H9 (cell line): Measurements from ENCODE around the gene ZDHHC19. TPM values are rescaled to one million over a fixed set of nuclear protein-coding genes. Genes with fewer than 3 reads are reported as not detected.
"Not testable (repeated sequence)": the region's sequence is repeated elsewhere in the genome, so short reads cannot be mapped to it uniquely, and the experiment has no call there.

ENCODE experiments used
- DNase-seq: peaks from one replicate; pipeline ENCODE4 v3.0.0-alpha.2; 2017
- H2AFZ ChIP-seq: one replicate; pipeline ENCODE4 v1.6.1; 2013; ENCODE audit warnings: mild to moderate bottlenecking, low read length, control low read depth, moderate library complexity
- H2AK5ac ChIP-seq: 2 replicates; pipeline ENCODE4 v1.6.1; 2013; ENCODE audit warnings: low read length, control low read depth, mixed read lengths; ENCODE audit not compliant: insufficient read length
- H2BK120ac ChIP-seq: one replicate; pipeline ENCODE4 v1.6.1; 2013; ENCODE audit warnings: low read depth, mild to moderate bottlenecking, low read length, control low read depth, inconsistent platforms; ENCODE audit not compliant: poor library complexity, severe bottlenecking
- H2BK12ac ChIP-seq: 2 replicates; pipeline ENCODE4 v1.6.1; 2013; ENCODE audit warnings: low read length, control low read depth, mixed read lengths, low read depth; ENCODE audit not compliant: insufficient read length
- H2BK15ac ChIP-seq: 2 replicates; pipeline ENCODE4 v1.6.1; 2013; ENCODE audit warnings: low read depth, low read length, control low read depth
- H2BK20ac ChIP-seq: one replicate; pipeline ENCODE4 v1.6.1; 2013; ENCODE audit warnings: low read depth, mild to moderate bottlenecking, low read length, control low read depth, inconsistent platforms; ENCODE audit not compliant: poor library complexity, severe bottlenecking
- H2BK5ac ChIP-seq: 2 replicates; pipeline ENCODE4 v1.6.1; 2013; ENCODE audit warnings: low read length, control low read depth, mixed read lengths; ENCODE audit not compliant: insufficient read length
- H3K14ac ChIP-seq: 2 replicates; pipeline ENCODE4 v1.6.1; 2013; ENCODE audit warnings: low read length, control low read depth; ENCODE audit not compliant: insufficient read depth
- H3K18ac ChIP-seq: 2 replicates; pipeline ENCODE4 v1.6.1; 2013; ENCODE audit warnings: low read depth, mild to moderate bottlenecking, mixed read lengths, low read length, control low read depth; ENCODE audit not compliant: insufficient read length
- H3K23ac ChIP-seq: 2 replicates; pipeline ENCODE4 v1.6.1; 2013; ENCODE audit warnings: low read length, control low read depth, mixed read lengths, low read depth; ENCODE audit not compliant: insufficient read length
- H3K23me2 ChIP-seq: 2 replicates; pipeline ENCODE4 v1.6.1; 2013; ENCODE audit warnings: low read depth, mild to moderate bottlenecking, mixed read lengths, low read length, control low read depth; ENCODE audit not compliant: insufficient read length, poor library complexity, severe bottlenecking
- H3K27ac ChIP-seq: 2 replicates; pipeline ENCODE4 v1.5.1; 2013; ENCODE audit warnings: low read length, control low read depth, mixed read lengths, low read depth; ENCODE audit not compliant: insufficient read length
- H3K27me3 ChIP-seq: 2 replicates; pipeline ENCODE4 v1.6.1; 2013; ENCODE audit warnings: low read length, control low read depth, inconsistent platforms; ENCODE audit not compliant: insufficient read depth
- H3K4ac ChIP-seq: 2 replicates; pipeline ENCODE4 v1.6.1; 2013; ENCODE audit warnings: low read depth, mild to moderate bottlenecking, control low read depth, inconsistent platforms, low read length, moderate library complexity
- H3K4me1 ChIP-seq: 2 replicates; pipeline ENCODE4 v1.6.1; 2013; ENCODE audit warnings: low read length, control low read depth, inconsistent platforms; ENCODE audit not compliant: insufficient read depth
- H3K4me2 ChIP-seq: 2 replicates; pipeline ENCODE4 v1.6.1; 2013; ENCODE audit warnings: low read length, control low read depth, mixed read lengths; ENCODE audit not compliant: insufficient read length, insufficient read depth
- H3K56ac ChIP-seq: 2 replicates; pipeline ENCODE4 v1.6.1; 2013; ENCODE audit warnings: low read depth, mild to moderate bottlenecking, mixed read lengths, low read length, control low read depth; ENCODE audit not compliant: insufficient read length
- H3K79me1 ChIP-seq: 2 replicates; pipeline ENCODE4 v1.6.1; 2013; ENCODE audit warnings: low read depth, mild to moderate bottlenecking, moderate library complexity, low read length, control low read depth, inconsistent platforms; ENCODE audit not compliant: insufficient read depth, poor library complexity, severe bottlenecking
- H3K79me2 ChIP-seq: 2 replicates; pipeline ENCODE4 v1.6.1; 2013; ENCODE audit warnings: low read length, control low read depth, inconsistent platforms; ENCODE audit not compliant: insufficient read depth
- H3K9ac ChIP-seq: 2 replicates; pipeline ENCODE4 v1.6.1; 2013; ENCODE audit warnings: low read length, control low read depth, mixed read lengths; ENCODE audit not compliant: insufficient read length; ENCODE audit errors: extremely low read depth
- H3K9me3 ChIP-seq: one replicate; pipeline ENCODE4 v1.6.1; 2013; ENCODE audit warnings: low read depth, low read length, inconsistent platforms; ENCODE audit not compliant: control insufficient read depth
- H3T11ph ChIP-seq: one replicate; pipeline ENCODE4 v1.6.1; 2013; ENCODE audit warnings: mild to moderate bottlenecking, low read length, control low read depth, inconsistent platforms
- H4K20me1 ChIP-seq: one replicate; pipeline ENCODE4 v1.6.1; 2013; ENCODE audit not compliant: control insufficient read depth, insufficient read length, insufficient read depth
- H4K5ac ChIP-seq: 2 replicates; pipeline ENCODE4 v1.6.1; 2013; ENCODE audit warnings: low read depth, mild to moderate bottlenecking, mixed read lengths, low read length, control low read depth; ENCODE audit not compliant: insufficient read length
- H4K8ac ChIP-seq: replicated peaks from 2 replicates; pipeline ENCODE4 v1.6.1; 2013; ENCODE audit warnings: low read length, control low read depth, mixed read lengths, low read depth; ENCODE audit not compliant: insufficient read length
- H4K91ac ChIP-seq: 2 replicates; pipeline ENCODE4 v1.6.1; 2013; ENCODE audit warnings: low read depth, mild to moderate bottlenecking, moderate library complexity, mixed read lengths, low read length, control low read depth; ENCODE audit not compliant: insufficient read length
- H3K27ac Mint-ChIP-seq, 3 experiments: 2 replicates in 2 of 3; 3 replicates in 1 of 3; pipeline ENCODE4 v1.8.0; 2020 to 2021; ENCODE audit warnings: mixed read lengths in 3 of 3, mild to moderate bottlenecking in 1 of 3, moderate library complexity in 1 of 3
- H3K27me3 Mint-ChIP-seq: 2 replicates; pipeline ENCODE4 v1.8.0; 2021; ENCODE audit warnings: low read depth, mild to moderate bottlenecking, moderate library complexity, mixed read lengths
- H3K36me3 Mint-ChIP-seq, 3 experiments: 2 replicates in 2 of 3; 3 replicates in 1 of 3; pipeline ENCODE4 v1.8.0; 2020 to 2021; ENCODE audit warnings: low read depth in 3 of 3, mixed read lengths in 3 of 3; ENCODE audit not compliant: insufficient read depth in 1 of 3
- H3K4me1 Mint-ChIP-seq, 2 experiments: 2 replicates each; pipeline ENCODE4 v1.8.0; 2020; ENCODE audit warnings: mixed read lengths in 2 of 2
- H3K4me3 Mint-ChIP-seq, 2 experiments: 2 replicates in 1 of 2; 3 replicates in 1 of 2; pipeline ENCODE4 v1.8.0; 2020 to 2021; ENCODE audit warnings: mild to moderate bottlenecking in 2 of 2, mixed read lengths in 2 of 2, moderate library complexity in 1 of 2
- H3K9me3 Mint-ChIP-seq, 2 experiments: 2 replicates in 1 of 2; 3 replicates in 1 of 2; pipeline ENCODE4 v1.8.0; 2020; ENCODE audit warnings: mild to moderate bottlenecking in 2 of 2, mixed read lengths in 2 of 2, moderate library complexity in 1 of 2
- CTCF ChIP-seq: fragments of 200-600 bp; sonication (generic); conservative IDR thresholded peaks from 3 replicates; pipeline ENCODE4 v1.8.0; 2021; ENCODE audit warnings: antibody characterized with exemption, mild to moderate bottlenecking
- WGBS: extraction: QIAGEN DNeasy Blood & Tissue Kit; methylation state at CpG from one replicate; pipeline ENCODE4 v1.1.7; 2013; ENCODE audit warnings: missing lambda C conversion rate, low lambda C conversion rate, mixed read lengths; ENCODE audit not compliant: insufficient read length; ENCODE audit errors: extremely low coverage; 5-methylcytosine and 5-hydroxymethylcytosine counted together
- total RNA-seq: library from RNA; stranded (reverse); gene quantifications from 2 replicates; pipeline ENCODE4 v1.2.1, GENCODE V29; 2021

ZDHHC19 gene
- total RNA-seq, 1 experiment from 2014 or later, result 2.2 TPM

GRCh38 chr3:196214783-196215441 is 3.7 kb upstream of the ZDHHC19 start:
- Histone ChIP-seq H3K4me2 (no peak overlapping the region), H3K18ac (peak overlapping the region; percentile 6), H3K4me1 (0 out of 2 replicates have a peak, but pooled peaks cover 2% of the 10 kb centered on the region), H2BK120ac (no peak overlapping the region), H2BK20ac (no peak overlapping the region), H3K23ac (no peak overlapping the region), H4K20me1 (no peaks in the 10 kb centered on the region), H3K9ac (no peak overlapping the region), H3K23me2 (no peaks in the 10 kb centered on the region), H4K5ac (no peak overlapping the region), H3K27ac (no peak overlapping the region), H2BK5ac (no peak overlapping the region), H3T11ph (no peak overlapping the region), H3K79me2 (no peaks in the 10 kb centered on the region), H3K79me1 (no peaks in the 10 kb centered on the region), H3K4ac (no peak overlapping the region), H4K8ac (no peak overlapping the region), H3K56ac (no peak overlapping the region), H3K27me3 (no peaks in the 10 kb centered on the region), H2BK12ac (no peak overlapping the region), H2AFZ (no peak overlapping the region), H2AK5ac (no peak overlapping the region), H4K91ac (no peak overlapping the region), H3K14ac (no peak overlapping the region), H3K9me3 (no peaks in the 10 kb centered on the region), H2BK15ac (no peak overlapping the region)
- DNase-seq, result no peak
- Mint-ChIP-seq H3K9me3 (no peaks in the 10 kb centered on the region), H3K36me3 (peaks cover 0 to 2% (median 0%) of the 10 kb centered on the region in 3 experiments; a peak in 1 of 7 replicates), H3K27ac (0 out of 7 replicates have a peak overlapping the region, but pooled peaks of 1 of the 3 experiments have one; percentile 61), H3K27me3 (peaks cover 4% of the 10 kb centered on the region), H3K4me1 (peaks cover 28 to 39% of the 10 kb centered on the region in 2 experiments), H3K4me3 (no peak overlapping the region)
- WGBS, result no CpG with 5 or more reads among the region's 16 CpGs
- no peak for TF ChIP-seq CTCF

- not testable (repeated sequence) for H3K9me3 ChIP-seq, H3K79me2 ChIP-seq, H3K27me3 ChIP-seq, H3K79me1 ChIP-seq, H2BK12ac ChIP-seq, H3K36me3 Mint-ChIP-seq, H3K27ac Mint-ChIP-seq, H3K9ac ChIP-seq, H3K4me3 Mint-ChIP-seq, DNase-seq, H2BK120ac ChIP-seq, H3K18ac ChIP-seq, H3K56ac ChIP-seq, H2BK15ac ChIP-seq, H2BK20ac ChIP-seq, H2BK5ac ChIP-seq, H3K27ac ChIP-seq, H2AFZ ChIP-seq, H3K14ac ChIP-seq, H4K20me1 ChIP-seq, H4K91ac ChIP-seq, H3K4ac ChIP-seq, H3K23ac ChIP-seq, H3K4me1 ChIP-seq, H4K5ac ChIP-seq, H3T11ph ChIP-seq, H3K23me2 ChIP-seq, H2AK5ac ChIP-seq, H4K8ac ChIP-seq, H3K9me3 Mint-ChIP-seq, H3K4me2 ChIP-seq
- WGBS, result no CpG with 5 or more reads among the region's 11 CpGs
- Mint-ChIP-seq H3K27me3 (peaks cover 16% of the 10 kb centered on the region), H3K4me1 (peaks cover 7 to 28% of the 10 kb centered on the region in 2 experiments)
Measured at GRCh38 chr3:196209944-196210672, 1.1 kb downstream of the ZDHHC19 start.
